ENCODE data around the gene COG5.

- TF ChIP-seq SUZ12 (IDR thresholded peaks at IDR 0.05) = no peak
- TF ChIP-seq SP1 (IDR thresholded peaks at IDR 0.05) = no peak
- no peak for TF ChIP-seq TARDBP (IDR thresholded peaks at IDR 0.05)
- no peak for TF ChIP-seq NFRKB (IDR thresholded peaks at IDR 0.05)
- TF ChIP-seq BHLHE40 (IDR thresholded peaks at IDR 0.05; ENCODE audit: borderline replicate concordance) = no peak
- no peak for TF ChIP-seq ARNT (IDR thresholded peaks at IDR 0.05)
- TF ChIP-seq ZNF384 (IDR thresholded peaks at IDR 0.05) = no peak
- TF ChIP-seq PKNOX1 (IDR thresholded peaks at IDR 0.05) = no peak
- TF ChIP-seq FOXM1 (IDR thresholded peaks at IDR 0.05; ENCODE audit: borderline replicate concordance) = no peak
- no peak for TF ChIP-seq HDGF (IDR thresholded peaks at IDR 0.05; ENCODE audit: borderline replicate concordance)
- TF ChIP-seq CTBP1 (IDR thresholded peaks at IDR 0.05; ENCODE audit: borderline replicate concordance) = no peak
- TF ChIP-seq L3MBTL2 (conservative IDR thresholded peaks at IDR 0.05) = no peak
- TF ChIP-seq ELF4 (IDR thresholded peaks at IDR 0.05) = no peak
These were observed 124.7 kb downstream of the COG5 start for GRCh38 chr7:107439025-107439424.

Measured in HEK293T (cell line).